WERI-Rb-1 (cell line): ENCODE results near the gene TGFBRAP1.

Experiments used
- DNase-seq: peaks from one replicate; pipeline ENCODE4 v3.0.0-alpha.2; 2020
- H3K27ac ChIP-seq: fragments of 250-450 bp; sonication (Bioruptor Pico); 2 replicates; pipeline ENCODE4 v1.5.1; 2020; ENCODE audit warnings: mild to moderate bottlenecking, moderate library complexity
- H3K27me3 ChIP-seq: fragments of 250-450 bp; sonication (Bioruptor Pico); 2 replicates; pipeline ENCODE4 v1.5.1; 2021; ENCODE audit warnings: mild to moderate bottlenecking, low read depth, moderate library complexity; ENCODE audit not compliant: insufficient read depth, severe bottlenecking
- H3K36me3 ChIP-seq: fragments of 250-450 bp; sonication (Bioruptor Pico); 2 replicates; pipeline ENCODE4 v1.5.1; 2020; ENCODE audit warnings: mild to moderate bottlenecking, moderate library complexity
- H3K4me3 ChIP-seq: 2 replicates; pipeline ENCODE4 v1.5.1; 2011; ENCODE audit warnings: low read depth, mild to moderate bottlenecking, control low read depth, low read length
- H3K9me3 ChIP-seq: fragments of 250-450 bp; sonication (Bioruptor Pico); 2 replicates; pipeline ENCODE4 v1.5.1; 2021; ENCODE audit warnings: mild to moderate bottlenecking, moderate library complexity; ENCODE audit not compliant: severe bottlenecking
- CTCF ChIP-seq: IDR thresholded peaks from 2 replicates; pipeline ENCODE4 v1.5.1; 2011; ENCODE audit warnings: low read depth, mild to moderate bottlenecking, control low read depth, inconsistent platforms, low read length

The TGFBRAP1 gene

GRCh38 chr2:105315314-105315713 is 14.2 kb downstream of the TGFBRAP1 start:
- TF ChIP-seq CTCF: no peak
- Histone ChIP-seq H3K4me3 (no peak overlapping the region), H3K36me3 (no peaks in the 10 kb centered on the region), H3K27me3 (no peaks in the 10 kb centered on the region), H3K27ac (no peak overlapping the region), H3K9me3 (no peaks in the 10 kb centered on the region)
- DNase-seq: no peak

DNA sequence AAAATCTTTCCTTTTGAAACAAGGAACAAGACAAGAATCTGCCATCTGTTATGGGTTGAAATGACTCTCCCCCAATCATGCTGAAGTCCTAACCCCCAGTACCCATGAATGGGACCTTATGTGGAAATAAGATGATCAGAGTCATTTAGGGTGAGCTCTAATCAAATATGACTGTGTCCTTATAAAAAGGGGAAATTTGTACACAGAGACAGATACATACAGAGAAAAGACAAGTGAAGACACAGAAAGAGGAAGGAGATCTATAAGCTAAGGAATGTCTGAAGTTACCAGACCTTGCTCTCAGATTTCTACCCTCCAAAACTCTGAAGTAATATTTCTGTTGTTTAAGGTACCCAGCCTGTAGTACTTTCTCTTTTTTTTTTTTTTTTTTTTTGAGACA is 15.7 kb downstream of the TGFBRAP1 start:
- DNase-seq: no peak
- no peaks in the 10 kb centered on the region for H3K9me3 ChIP-seq
- H3K27me3 ChIP-seq: no peaks in the 10 kb centered on the region
- H3K36me3 ChIP-seq: no peaks in the 10 kb centered on the region
- no peak for TF ChIP-seq CTCF
- no peak overlapping the region for H3K27ac ChIP-seq
- H3K4me3 ChIP-seq: no peak overlapping the region

GRCh38 chr2:105309147-105309545 is 20.4 kb downstream of the TGFBRAP1 start:
- TF ChIP-seq CTCF: no peak
- Histone ChIP-seq H3K4me3 (no peak overlapping the region), H3K27ac (no peak overlapping the region), H3K36me3 (peaks cover 22% of the 10 kb centered on the region), H3K9me3 (no peaks in the 10 kb centered on the region), H3K27me3 (no peaks in the 10 kb centered on the region)
- no peak for DNase-seq

GRCh38 chr2:105308382-105309146 is 21.0 kb downstream of the TGFBRAP1 start:
- no peaks in the 10 kb centered on the region for H3K9me3 ChIP-seq
- peaks cover 22% of the 10 kb centered on the region for H3K36me3 ChIP-seq
- no peak overlapping the region for H3K27ac ChIP-seq
- no peaks in the 10 kb centered on the region for H3K27me3 ChIP-seq
- TF ChIP-seq CTCF: no peak
- H3K4me3 ChIP-seq: no peak overlapping the region
- no peak for DNase-seq

- DNase-seq: no peak
- Histone ChIP-seq H3K36me3 (peaks cover 25% of the 10 kb centered on the region), H3K4me3 (no peak overlapping the region), H3K27me3 (no peaks in the 10 kb centered on the region), H3K27ac (no peak overlapping the region), H3K9me3 (no peaks in the 10 kb centered on the region)
- TF ChIP-seq CTCF: no peak
Observed at GRCh38 chr2:105307962-105308361, 21.6 kb downstream of the TGFBRAP1 start.

DNA sequence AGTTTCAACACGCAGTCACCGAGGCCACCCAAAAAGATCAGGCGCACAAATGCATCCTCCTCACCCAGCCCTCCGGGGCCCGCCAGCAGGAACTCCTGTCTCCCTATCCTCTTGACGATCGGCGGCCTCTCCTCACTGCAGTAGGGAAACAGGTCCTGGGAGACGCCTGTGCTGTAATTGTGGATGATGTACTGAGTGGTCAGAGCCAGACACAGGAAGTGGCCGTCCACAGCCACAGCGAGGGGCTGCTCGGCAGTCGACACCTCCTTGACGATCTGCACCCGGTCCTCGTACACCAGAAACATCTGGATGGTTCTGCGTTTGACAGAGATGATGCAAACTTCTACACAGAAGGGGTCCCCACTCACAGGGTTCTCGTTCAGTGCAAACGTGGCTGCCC is 22.0 kb downstream of the TGFBRAP1 start:
- DNase-seq: no peak
- no peak overlapping the region for H3K4me3 ChIP-seq
- no peaks in the 10 kb centered on the region for H3K27me3 ChIP-seq
- H3K27ac ChIP-seq: no peak overlapping the region
- H3K9me3 ChIP-seq: no peaks in the 10 kb centered on the region
- no peak for TF ChIP-seq CTCF
- H3K36me3 ChIP-seq: peaks cover 25% of the 10 kb centered on the region
